ENCODE results near the gene ADGRG6. TPM values are rescaled to one million over a fixed set of nuclear protein-coding genes. Genes with fewer than 3 reads are reported as not detected.

The ADGRG6 gene
- total RNA-seq, 1 experiment from 2014 or later: 2.5 TPM

GRCh38 chr6:142443102-142443501 is 141.3 kb downstream of the ADGRG6 start:
- Mint-ChIP-seq H3K27ac (no peak overlapping the region), H3K4me3 (no peak overlapping the region), H3K27me3 (ENCODE audit: low read depth) (no peaks in the 10 kb centered on the region), H3K36me3 (ENCODE audit: insufficient read depth in 1 of 3, low read depth in 3 of 3) (no peaks in the 10 kb centered on the region), H3K4me1 (peaks cover 33 to 37% of the 10 kb centered on the region in 2 experiments), H3K9me3 (no peaks in the 10 kb centered on the region)
- Histone ChIP-seq H2BK5ac (ENCODE audit: insufficient read length, low read length) (no peak overlapping the region), H2AFZ (ENCODE audit: low read length) (no peak overlapping the region), H3K18ac (ENCODE audit: insufficient read length, low read depth, low read length) (no peak overlapping the region), H3K27me3 (ENCODE audit: insufficient read depth, low read length) (no peaks in the 10 kb centered on the region), H2BK120ac (ENCODE audit: low read depth, low read length, poor library complexity, severe bottlenecking) (no peak overlapping the region), H3K14ac (ENCODE audit: insufficient read depth, low read length) (no peak overlapping the region), H3K9me3 (ENCODE audit: control insufficient read depth, low read depth, low read length) (no peaks in the 10 kb centered on the region), H4K20me1 (ENCODE audit: control insufficient read depth, insufficient read depth, insufficient read length) (no peaks in the 10 kb centered on the region), H3K23ac (ENCODE audit: insufficient read length, low read depth, low read length) (no peak overlapping the region), H3K79me2 (ENCODE audit: insufficient read depth, low read length) (no peaks in the 10 kb centered on the region), H4K91ac (ENCODE audit: insufficient read length, low read depth, low read length) (no peak overlapping the region), H3K4me2 (ENCODE audit: insufficient read depth, insufficient read length, low read length) (no peak overlapping the region), H3K9ac (ENCODE audit: extremely low read depth, insufficient read length, low read length) (no peak overlapping the region), H2BK15ac (ENCODE audit: low read depth, low read length) (no peak overlapping the region), H3K4ac (ENCODE audit: low read depth, low read length) (no peak overlapping the region), H3K4me1 (ENCODE audit: insufficient read depth, low read length) (peaks cover 4% of the 10 kb centered on the region), H3T11ph (ENCODE audit: low read length) (no peak overlapping the region), H2BK20ac (ENCODE audit: low read depth, low read length, poor library complexity, severe bottlenecking) (no peak overlapping the region), H3K56ac (ENCODE audit: insufficient read length, low read depth, low read length) (no peak overlapping the region), H4K8ac (replicated peaks; ENCODE audit: insufficient read length, low read depth, low read length) (no peak overlapping the region), H2BK12ac (ENCODE audit: insufficient read length, low read depth, low read length) (no peak overlapping the region), H2AK5ac (ENCODE audit: insufficient read length, low read length) (no peak overlapping the region), H3K27ac (ENCODE audit: insufficient read length, low read depth, low read length) (no peak overlapping the region), H4K5ac (ENCODE audit: insufficient read length, low read depth, low read length) (no peak overlapping the region), H3K79me1 (ENCODE audit: insufficient read depth, low read depth, low read length, poor library complexity, severe bottlenecking) (no peaks in the 10 kb centered on the region), H3K23me2 (ENCODE audit: insufficient read length, low read depth, low read length, poor library complexity, severe bottlenecking) (no peaks in the 10 kb centered on the region)
- no peak for DNase-seq
- no peak for TF ChIP-seq CTCF (conservative IDR thresholded peaks at IDR 0.05)
- WGBS (ENCODE audit: extremely low coverage, insufficient read length, low lambda C conversion rate): no CpG with 5 or more reads among the region's 2 CpGs
